Measurements from ENCODE around the gene NOSIP. TPM values are rescaled to one million over a fixed set of nuclear protein-coding genes. Genes with fewer than 3 reads are reported as not detected.
A peak's percentile ranks its signal among the peaks of the same experiment; 100 is the strongest.

NOSIP gene
- total and polyA plus RNA-seq, 10 of the 15 experiments (the other 5 are each of a cell fraction or from before 2014, with no cell fraction given): 7.2 to 85.5 (median 48.4) TPM

DNA sequence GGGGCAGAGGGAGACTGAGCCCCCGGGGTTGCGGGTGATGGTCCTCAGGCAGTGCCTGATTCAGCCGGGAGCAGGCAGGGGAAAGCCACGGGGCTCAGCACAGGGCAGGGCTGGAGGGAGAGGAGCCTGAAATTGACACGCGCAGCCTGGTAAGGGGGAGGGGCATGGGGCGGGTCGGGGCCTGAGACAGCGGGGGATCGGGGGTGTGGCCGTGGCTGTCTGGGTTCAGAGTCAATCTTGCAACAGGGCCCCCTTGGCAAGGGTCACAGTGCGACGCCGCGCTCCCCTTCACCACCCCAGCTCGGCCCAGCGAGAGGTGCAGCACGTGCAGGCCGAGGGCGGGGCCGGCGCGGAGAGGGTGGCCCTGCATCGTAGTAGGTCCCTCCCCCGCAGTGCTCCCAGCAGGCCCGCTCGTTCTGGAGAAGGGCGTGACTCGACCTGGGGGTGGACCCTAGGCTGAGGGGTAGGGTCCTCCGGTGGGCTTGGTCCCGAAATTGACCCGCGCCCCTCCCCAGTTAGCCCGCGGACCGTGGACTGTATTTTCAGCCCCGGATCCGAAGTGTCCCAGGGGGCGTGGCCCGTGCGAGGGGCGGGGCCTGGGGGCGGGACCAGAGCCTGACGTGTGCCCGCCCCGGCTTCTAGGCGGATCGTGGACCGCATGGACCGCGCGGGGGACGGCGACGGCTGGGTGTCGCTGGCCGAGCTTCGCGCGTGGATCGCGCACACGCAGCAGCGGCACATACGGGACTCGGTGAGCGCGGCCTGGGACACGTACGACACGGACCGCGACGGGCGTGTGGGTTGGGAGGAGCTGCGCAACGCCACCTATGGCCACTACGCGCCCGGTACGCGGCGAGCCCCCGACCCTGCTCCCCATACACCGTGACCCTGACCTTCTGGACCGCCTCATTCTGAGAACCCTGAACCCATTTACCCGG lies 46.5 kb downstream of the NOSIP start (continued):
- TF ChIP-seq CHD2 (IDR thresholded peaks at IDR 0.05; ENCODE audit: borderline replicate concordance, low read depth, low read length): 0 out of 2 replicates have a peak, but pooled peaks have one; percentile 24
- TF ChIP-seq, protein P1, sequence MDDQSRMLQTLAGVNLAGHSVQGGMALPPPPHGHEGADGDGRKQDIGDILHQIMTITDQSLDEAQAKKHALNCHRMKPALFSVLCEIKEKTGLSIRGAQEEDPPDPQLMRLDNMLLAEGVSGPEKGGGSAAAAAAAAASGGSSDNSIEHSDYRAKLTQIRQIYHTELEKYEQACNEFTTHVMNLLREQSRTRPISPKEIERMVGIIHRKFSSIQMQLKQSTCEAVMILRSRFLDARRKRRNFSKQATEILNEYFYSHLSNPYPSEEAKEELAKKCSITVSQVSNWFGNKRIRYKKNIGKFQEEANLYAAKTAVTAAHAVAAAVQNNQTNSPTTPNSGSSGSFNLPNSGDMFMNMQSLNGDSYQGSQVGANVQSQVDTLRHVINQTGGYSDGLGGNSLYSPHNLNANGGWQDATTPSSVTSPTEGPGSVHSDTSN (IDR thresholded peaks at IDR 0.05; ENCODE audit: insufficient replicate concordance, low read depth, low read length): no peak

DNA sequence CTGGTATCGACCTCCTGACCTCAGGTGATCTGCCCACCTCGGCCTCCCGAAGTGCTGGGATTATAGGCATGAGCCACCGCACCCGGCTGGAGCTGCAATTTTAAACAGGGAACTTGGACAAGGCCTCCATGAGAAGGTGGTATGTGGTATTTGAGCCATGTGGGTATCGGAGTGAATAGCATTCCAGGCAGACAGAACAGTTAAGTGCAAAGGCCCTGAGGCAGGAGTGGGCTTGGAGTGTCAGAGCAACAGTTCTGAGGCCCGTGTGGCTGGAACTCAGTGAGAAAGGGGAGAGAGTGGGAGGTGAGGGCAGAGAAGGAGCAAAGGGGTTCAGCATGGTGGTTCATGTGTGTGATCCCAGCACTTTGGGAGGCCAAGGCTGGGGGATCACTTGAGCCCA lies 49.6 kb downstream of the NOSIP start:
- ChIA-PET RAD21 (ENCODE audit: unreplicated experiment) (no interaction called here), SMC1A (ENCODE audit: uncharacterized antibody, unreplicated experiment) (interaction anchor here (1.1 kb wide), 1 partner anchor 16 kb away, joined by 5 read pairs; no protein-coding TSS in a partner anchor), POLR2A (interaction anchor here (1.0 kb wide), 1 partner anchor 35 kb away, joined by 4 read pairs; no protein-coding TSS in a partner anchor), CTCF (interaction anchor here (1.1 to 1.7 kb wide), 2 partner anchors 16 to 150 kb away, joined by 3 to 4 read pairs; no protein-coding TSS in a partner anchor)
- no peak overlapping the region for H2AFZ ChIP-seq (ENCODE audit: control insufficient read depth, low read depth, low read length)
- ATAC-seq (no peak), FAIRE-seq (no peak), DNase-seq (ENCODE audit: low read depth, low spot score) (no peak)
- no TSS peak for BruUV-seq (replicated peaks)
- peaks cover 10% of the 10 kb centered on the region for H3K4me1 ChIP-seq (ENCODE audit: control insufficient read depth, insufficient read depth, low read length)
- in situ Hi-C loops (cut with MboI) (no loop called here), intact Hi-C loops (cut with micrococcal nuclease; ENCODE audit: unreplicated experiment) (no loop called here)
- H3K4me2 ChIP-seq (ENCODE audit: control insufficient read depth, insufficient read depth): no peak overlapping the region
- no peaks in the 10 kb centered on the region for H3K36me3 ChIP-seq (ENCODE audit: control insufficient read depth in 2 of 2, insufficient read depth in 2 of 2, low read length in 1 of 2)
- H3K9me3 ChIP-seq (replicated peaks; ENCODE audit: control insufficient read depth, insufficient read depth, low read length): no peaks in the 10 kb centered on the region
- H3K4me3 ChIP-seq: no peak overlapping the region
- H3K79me2 ChIP-seq (ENCODE audit: control insufficient read depth, insufficient read depth, low read length): no peaks in the 10 kb centered on the region
- TF ChIP-seq ZNF274 (IDR thresholded peaks at IDR 0.05; ENCODE audit: insufficient read depth, insufficient read length): no peak
- H3K9ac ChIP-seq (ENCODE audit: control insufficient read depth, insufficient read depth, low read length): no peak overlapping the region
- H3K27ac ChIP-seq (ENCODE audit: control insufficient read depth, insufficient read depth): no peak overlapping the region
- no peaks in the 10 kb centered on the region for H4K20me1 ChIP-seq (ENCODE audit: control insufficient read depth, insufficient read depth)
- peaks cover 2 to 4% of the 10 kb centered on the region in 2 experiments; a peak in 3 of 4 replicates for H3K27me3 ChIP-seq (replicated peaks in 1 of 2; ENCODE audit: control insufficient read depth in 2 of 2, insufficient read depth in 2 of 2, low read length in 1 of 2)
- WGBS (ENCODE audit: insufficient coverage, insufficient replicate concordance, low lambda C conversion rate, missing lambda C conversion rate): 69% methylated on average over 7 of the region's 7 CpGs

All from GM12878 (cell line).